ENCODE results near the gene GPR107. TPM values are rescaled to one million over a fixed set of nuclear protein-coding genes. Genes with fewer than 3 reads are reported as not detected.
A peak's percentile ranks its signal among the peaks of the same experiment; 100 is the strongest.

GPR107 gene
- total and polyA plus RNA-seq, 2 experiments from 2014 or later: 6.2 to 30.7 TPM

GRCh38 chr9:130118841-130119518, 65.3 kb downstream of the GPR107 start:
- H3K4me1 Mint-ChIP-seq: peaks cover 38% of the 10 kb centered on the region
- Histone ChIP-seq H3K36me3 (ENCODE audit: insufficient read depth) (peaks cover 13% of the 10 kb centered on the region; the same call in 1 of the 2 replicates), H3K27ac (ENCODE audit: low read depth) (peak overlapping the region; percentile 85), H2AFZ (no peak overlapping the region), H3K79me2 (replicated peaks; ENCODE audit: insufficient read depth) (no peaks in the 10 kb centered on the region), H3K27me3 (ENCODE audit: insufficient read depth) (no peaks in the 10 kb centered on the region), H3F3A (replicated peaks; ENCODE audit: low read depth) (no peaks in the 10 kb centered on the region), H3K9me2 (ENCODE audit: insufficient read depth) (no peaks in the 10 kb centered on the region), H3K4me1 (ENCODE audit: insufficient read depth) (peaks cover 5% of the 10 kb centered on the region), H3K4me2 (no peak overlapping the region), H4K20me1 (replicated peaks; ENCODE audit: insufficient read depth) (peaks cover 3% of the 10 kb centered on the region; the same call in 1 of the 2 replicates), H3K4me3 (no peak overlapping the region)
- H3K4me3 Mint-ChIP-seq: no peak overlapping the region
- DNase-seq (ENCODE audit: low spot score): peak; percentile 41
- H3K36me3 Mint-ChIP-seq (ENCODE audit: low read depth): peaks cover 5% of the 10 kb centered on the region; the same call in 2 of the 3 replicates
- peak overlapping the region; percentile 93 for H3K27ac Mint-ChIP-seq
- peak; percentile 75 for ATAC-seq
- H3K27me3 Mint-ChIP-seq (ENCODE audit: insufficient read depth, low read depth, poor library complexity): peaks cover 10% of the 10 kb centered on the region
- TF ChIP-seq ZNF462 (CRISPR knock-in tag; IDR thresholded peaks at IDR 0.05) (no peak), ZNF114 (CRISPR knock-in tag; IDR thresholded peaks at IDR 0.05) (no peak), ZNF331 (CRISPR knock-in tag; IDR thresholded peaks at IDR 0.05; ENCODE audit: low read depth) (no peak), EZH2 (IDR thresholded peaks at IDR 0.05; ENCODE audit: low read depth, unreplicated experiment) (no peak), JUNB (IDR thresholded peaks at IDR 0.05; ENCODE audit: unreplicated experiment) (no peak), NANOG (IDR thresholded peaks at IDR 0.05; ENCODE audit: borderline replicate concordance) (no peak), REST (IDR thresholded peaks at IDR 0.05; ENCODE audit: unreplicated experiment) (no peak), ETS1 (IDR thresholded peaks at IDR 0.05) (no peak), STAT1 (IDR thresholded peaks at IDR 0.05; ENCODE audit: unreplicated experiment) (no peak), CTCF (conservative IDR thresholded peaks at IDR 0.05; ENCODE audit: low read depth in 2 of 2) (no peak), CREB1 (CRISPR knock-in tag; IDR thresholded peaks at IDR 0.05; ENCODE audit: low read depth) (no peak), POLR2AphosphoS5 (IDR thresholded peaks at IDR 0.05; ENCODE audit: low read depth) (no peak), EZH2phosphoT487 (IDR thresholded peaks at IDR 0.05; ENCODE audit: unreplicated experiment) (no peak)
- H3K9me3 Mint-ChIP-seq: no peaks in the 10 kb centered on the region

Data from GM23338 (cell line).